Upper lobe of left lung (tissue), 6 donors: ENCODE results near the gene ATG2B. TPM values are rescaled to one million over a fixed set of nuclear protein-coding genes. Genes with fewer than 3 reads are reported as not detected.
A peak's percentile ranks its signal among the peaks of the same experiment; 100 is the strongest.

Source experiments
- ATAC-seq, 2 donors: fragments of 200-7000 bp; cut with Tn5 transposase; one replicate each; pipeline ENCODE4 v1.9.1; 2022; ENCODE audit warnings: mild to moderate bottlenecking in 2 of 2, moderate library complexity in 2 of 2; ENCODE audit not compliant: low FRiP score in 2 of 2
- DNase-seq, 2 donors: peaks; one replicate each; pipeline ENCODE4 v3.0.0-alpha.2; 2019 to 2020
- H3K27ac ChIP-seq, 4 donors: fragments of 200-600 bp; sonication (generic); one replicate each; pipeline ENCODE4 v1.5.1; 2016 to 2019
- H3K27me3 ChIP-seq, 4 donors: fragments of 200-600 bp; sonication (generic); one replicate each; pipeline ENCODE4 v1.5.1; 2017 to 2019
- H3K36me3 ChIP-seq, 4 donors: fragments of 200-600 bp; sonication (generic); one replicate each; pipeline ENCODE4 v1.5.1; 2016 to 2019
- H3K4me1 ChIP-seq, 4 donors: fragments of 200-600 bp; sonication (generic); one replicate each; pipeline ENCODE4 v1.5.1; 2018 to 2019
- H3K4me3 ChIP-seq, 4 donors: fragments of 200-600 bp; sonication (generic); one replicate each; pipeline ENCODE4 v1.5.1; 2017 to 2019; ENCODE audit warnings: mild to moderate bottlenecking in 2 of 4, moderate library complexity in 1 of 4
- H3K9me3 ChIP-seq, 4 donors: fragments of 200-600 bp; sonication (generic); one replicate each; pipeline ENCODE4 v1.5.1; 2018 to 2019
- CTCF ChIP-seq, 6 experiments: fragments of 450-650 bp in 4 of 6; fragments of 200-600 bp in 2 of 6; sonication (generic) in 2 of 6; IDR thresholded peaks; one replicate each; pipeline ENCODE4 v1.5.1; 2016 to 2019; ENCODE audit warnings: antibody characterized with exemption in 6 of 6
- EP300 ChIP-seq, 4 donors: sonication (generic); formaldehyde crosslinking; IDR thresholded peaks; one replicate each; pipeline ENCODE4 v1.5.1; 2017; ENCODE audit warnings: antibody characterized with exemption in 4 of 4, control low read depth in 2 of 4
- POLR2A ChIP-seq, 4 donors: fragments of 450-650 bp; IDR thresholded peaks; one replicate each; pipeline ENCODE4 v1.5.1; 2016 to 2017; ENCODE audit warnings: antibody characterized with exemption in 4 of 4, mild to moderate bottlenecking in 2 of 4
- POLR2AphosphoS5 ChIP-seq, 2 donors: sonication (generic); formaldehyde crosslinking; IDR thresholded peaks; one replicate each; pipeline ENCODE4 v1.5.1; 2017; ENCODE audit warnings: antibody characterized with exemption in 2 of 2
- WGBS, 2 donors: methylation state at CpG; one replicate each; pipeline ENCODE4 v1.1.5; 2017 to 2018; 5-methylcytosine and 5-hydroxymethylcytosine counted together
- total RNA-seq, 6 donors: library from RNA; depleted of rRNA in 4 of 6; stranded (reverse); fragments of >200 nt in 4 of 6; gene quantifications; one replicate each; pipeline versions ENCODE4 v1.1.0 to v1.2.1, GENCODE V29; 2016 to 2021
- donor health status: DM: no; HTN: no; CAD: no; lungs with moderate emphysema.
- donor health status: DM: no; HTN: yes; CAD: no; lungs with severe emphysema.

The ATG2B gene
- total RNA-seq, 6 donors from 2014 or later = 18.1 to 79.6 (median 20.0) TPM

DNA sequence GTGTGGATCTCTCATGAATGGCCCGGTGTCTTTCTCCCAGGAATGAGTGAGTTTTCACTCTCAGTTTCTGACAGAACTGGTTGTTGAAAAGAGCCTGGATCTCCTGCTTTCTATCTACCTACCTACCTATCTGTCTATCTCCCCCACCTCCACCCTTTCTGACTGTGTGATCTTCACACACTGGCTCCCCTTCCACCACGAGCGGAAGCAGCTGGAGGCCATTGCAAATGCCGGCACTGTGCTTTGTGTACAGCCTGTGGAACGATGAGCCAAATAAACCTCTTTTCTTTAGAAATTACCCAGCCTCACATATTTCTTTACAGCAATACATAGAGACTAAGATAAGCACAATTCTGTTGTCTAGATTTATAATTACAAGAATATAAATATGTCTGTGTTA lies 7.4 kb upstream of the ATG2B start:
- DNase-seq (no peak), ATAC-seq (no peak)
- TF ChIP-seq POLR2A (IDR thresholded peaks at IDR 0.05) = no peak
- H3K4me1 ChIP-seq = peaks cover 0 to 3% (median 0%) of the 10 kb centered on the region in 4 donors
- H3K36me3 ChIP-seq = no peaks in the 10 kb centered on the region
- no peaks in the 10 kb centered on the region for H3K9me3 ChIP-seq
- no peaks in the 10 kb centered on the region for H3K27me3 ChIP-seq
- no peak overlapping the region for H3K27ac ChIP-seq
- 92 to 94% methylated on average over 5 of the region's 5 CpGs for WGBS, 2 donors
- H3K4me3 ChIP-seq = no peak overlapping the region

DNA sequence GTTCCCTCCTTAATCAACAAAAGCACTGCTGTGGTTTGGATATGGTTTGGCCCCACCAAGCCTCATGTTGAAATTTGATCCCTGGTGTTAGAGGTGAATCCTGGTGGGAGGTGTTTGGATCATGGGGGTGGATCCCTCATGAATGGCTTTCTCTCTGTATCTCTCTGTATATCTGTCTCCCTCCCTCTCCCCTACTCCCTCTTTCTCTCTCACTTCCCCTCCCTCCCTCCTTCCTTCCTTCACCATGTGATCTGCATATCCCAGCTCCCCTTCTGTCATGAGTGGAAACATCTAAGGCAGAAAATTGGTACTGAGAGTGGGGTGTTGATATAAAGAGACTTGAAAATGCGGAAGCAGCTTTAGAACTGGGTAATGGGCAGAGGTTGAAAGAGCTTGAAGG lies 5.4 kb upstream of the ATG2B start:
- no peak overlapping the region for H3K27ac ChIP-seq
- ATAC-seq (no peak), DNase-seq (no peak)
- no peaks in the 10 kb centered on the region for H3K9me3 ChIP-seq
- H3K4me3 ChIP-seq = no peak overlapping the region
- H3K36me3 ChIP-seq = no peaks in the 10 kb centered on the region
- 90 to 100% methylated on average over 1 of the region's 1 CpG for WGBS, 2 donors
- H3K27me3 ChIP-seq = no peaks in the 10 kb centered on the region
- TF ChIP-seq EP300 (IDR thresholded peaks at IDR 0.05) (no peak), POLR2A (IDR thresholded peaks at IDR 0.05) (no peak), CTCF (IDR thresholded peaks at IDR 0.05) (no peak), POLR2AphosphoS5 (IDR thresholded peaks at IDR 0.05) (no peak)
- H3K4me1 ChIP-seq = peaks cover 6 to 18% (median 12%) of the 10 kb centered on the region in 4 donors

DNA sequence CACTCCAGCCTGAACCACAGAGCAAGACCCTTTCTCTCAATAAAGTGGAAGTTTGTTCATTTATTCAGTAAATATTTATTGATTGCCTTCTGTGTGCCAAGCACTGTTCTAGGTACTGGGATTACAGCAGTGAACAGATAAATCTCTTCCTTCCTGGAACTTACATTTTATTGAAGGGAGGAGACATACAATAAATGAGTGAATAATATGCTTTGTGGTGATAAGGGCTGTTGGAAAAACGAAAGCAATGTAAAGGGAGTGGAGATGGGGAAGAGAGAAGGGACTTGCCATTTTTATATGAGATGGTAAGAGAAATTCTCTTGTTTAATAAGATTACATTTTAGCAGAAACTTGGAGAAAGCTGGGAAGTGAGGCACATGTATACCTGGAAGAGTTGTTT lies 1.8 kb upstream of the ATG2B start:
- H3K4me1 ChIP-seq = peaks cover 24 to 37% (median 29%) of the 10 kb centered on the region in 4 donors
- H3K4me3 ChIP-seq = no peak overlapping the region
- WGBS, 2 donors = 53 to 61% methylated on average over 1 of the region's 1 CpG
- no peak for DNase-seq
- no peaks in the 10 kb centered on the region for H3K36me3 ChIP-seq
- H3K27me3 ChIP-seq = no peaks in the 10 kb centered on the region
- TF ChIP-seq EP300 (IDR thresholded peaks at IDR 0.05) (no peak), POLR2AphosphoS5 (IDR thresholded peaks at IDR 0.05) (no peak), POLR2A (IDR thresholded peaks at IDR 0.05) (no peak), CTCF (IDR thresholded peaks at IDR 0.05) (no peak)
- no peak for ATAC-seq
- H3K27ac ChIP-seq = no peak overlapping the region
- no peaks in the 10 kb centered on the region for H3K9me3 ChIP-seq

- H3K4me3 ChIP-seq = peak overlapping the region; percentile 82 to 100 (median 92)
- 0 to 3% methylated on average over 14 to 29 of the region's 38 CpGs for WGBS, 2 donors
- H3K27ac ChIP-seq = peak overlapping the region; percentile 89 to 98 (median 92)
- no peaks in the 10 kb centered on the region for H3K9me3 ChIP-seq
- no peaks in the 10 kb centered on the region for H3K27me3 ChIP-seq
- ATAC-seq (peak; percentile 39 to 45), DNase-seq (peak; percentile 43 to 75)
- peak in 1 of 2 donors; percentile 22 for TF ChIP-seq POLR2AphosphoS5 (IDR thresholded peaks at IDR 0.05)
- TF ChIP-seq EP300 (IDR thresholded peaks at IDR 0.05) = no peak
- no peaks in the 10 kb centered on the region for H3K36me3 ChIP-seq
- H3K4me1 ChIP-seq = peaks cover 24 to 48% (median 31%) of the 10 kb centered on the region in 4 donors
These were observed 703 bp upstream of the ATG2B start for GRCh38 chr14:96363751-96364336.

DNA sequence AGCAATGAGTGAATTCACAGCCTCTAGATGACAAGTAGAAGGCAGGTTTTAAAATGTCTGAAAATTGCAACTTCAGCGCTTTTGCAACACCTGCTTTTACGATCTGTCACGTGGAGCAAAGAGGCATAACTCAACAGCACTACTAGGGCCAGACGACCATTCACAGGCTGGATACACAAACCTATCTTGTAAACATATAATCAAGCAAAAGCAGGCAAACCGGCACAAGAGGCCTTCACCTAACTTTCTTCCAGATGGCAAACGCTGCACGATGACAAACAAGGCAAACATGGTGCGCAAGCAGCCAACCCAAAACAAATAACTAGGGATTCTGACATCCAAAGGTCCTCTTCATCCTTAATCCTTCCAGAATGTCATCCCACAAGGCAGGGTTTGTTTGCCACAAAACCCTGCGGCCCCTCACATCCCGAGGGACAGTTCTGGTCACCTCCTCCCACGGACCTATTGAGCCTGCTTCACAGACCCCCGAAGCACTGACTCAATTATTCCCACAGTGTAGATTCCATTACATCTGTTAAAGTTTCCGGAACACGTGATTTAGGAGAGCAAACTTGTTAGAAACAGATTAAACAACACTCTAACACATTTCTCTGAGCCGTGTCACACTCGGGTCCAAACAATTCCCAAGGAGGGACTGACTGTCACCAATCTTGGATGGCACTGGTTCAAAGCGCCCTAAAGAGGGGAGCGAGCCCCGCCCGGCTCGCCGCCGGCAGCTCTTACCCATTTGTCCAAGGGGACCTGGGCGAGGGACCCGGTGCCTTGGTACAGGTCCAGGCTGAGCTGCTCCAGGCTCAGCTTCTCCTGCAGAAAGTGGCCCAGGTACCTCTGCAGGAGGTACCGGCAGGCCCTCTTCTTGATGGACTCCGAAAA lies 823 bp downstream of the ATG2B start:
- 1 to 2% methylated on average over 14 to 25 of the region's 27 CpGs for WGBS, 2 donors
- TF ChIP-seq POLR2AphosphoS5 (IDR thresholded peaks at IDR 0.05) (peak in 1 of 2 donors; percentile 26), CTCF (IDR thresholded peaks at IDR 0.05) (no peak), POLR2A (IDR thresholded peaks at IDR 0.05) (peak in 2 of 4 donors; percentile 20 to 30), EP300 (IDR thresholded peaks at IDR 0.05) (no peak)
- H3K9me3 ChIP-seq = no peaks in the 10 kb centered on the region
- peak overlapping the region; percentile 82 to 100 (median 86) for H3K4me3 ChIP-seq
- H3K27ac ChIP-seq = peak overlapping the region; percentile 89 to 98 (median 92)
- DNase-seq = peak in 1 of 2 donors; percentile 63
- no peaks in the 10 kb centered on the region for H3K27me3 ChIP-seq
- H3K36me3 ChIP-seq = no peaks in the 10 kb centered on the region
- ATAC-seq = peak; percentile 17 to 82
- peaks cover 24 to 50% (median 31%) of the 10 kb centered on the region in 4 donors for H3K4me1 ChIP-seq
